OCI-LY7 (cell line): ENCODE data around the gene COG7. TPM values are rescaled to one million over a fixed set of nuclear protein-coding genes. Genes with fewer than 3 reads are reported as not detected.

Source experiments
- BruUV-seq: library from RNA; stranded (reverse); fragments of 400-500 nt; replicated peaks from 2 replicates; lab custom pipeline; 2021; lab: Mats Ljungman, UMichigan
- CTCF ChIA-PET: fragments of 300-600 bp; sonication (Branson Sonifier 250); formaldehyde crosslinking; loops from one replicate; lab custom pipeline; 2022; ENCODE audit warnings: antibody characterized with exemption; ENCODE audit not compliant: unreplicated experiment; lab: Charles Lee
- POLR2A ChIA-PET: fragments of 300-600 bp; sonication (Branson Sonifier 250); formaldehyde crosslinking; loops from one replicate; lab custom pipeline; 2022; ENCODE audit warnings: antibody characterized with exemption; lab: Charles Lee
- DNase-seq: peaks from one replicate; pipeline ENCODE4 v3.0.0-alpha.2; 2015; ENCODE audit warnings: low spot score
- H2AFZ ChIP-seq: fragments of 200-600 bp; sonication (generic), shearing (Covaris generic); 2 replicates; pipeline ENCODE4 v1.6.1; 2014; ENCODE audit warnings: mild to moderate bottlenecking, antibody characterized with exemption, low read length, moderate library complexity
- H3K27ac ChIP-seq: fragments of 200-600 bp; sonication (generic); 2 replicates; pipeline ENCODE4 v1.5.1; 2014; ENCODE audit warnings: mixed run types, low read depth, mild to moderate bottlenecking, moderate library complexity, low read length, inconsistent platforms; ENCODE audit not compliant: poor library complexity, severe bottlenecking
- H3K36me3 ChIP-seq: fragments of 200-600 bp; sonication (generic); 2 replicates; pipeline ENCODE4 v1.6.1; 2014; ENCODE audit warnings: mild to moderate bottlenecking, antibody characterized with exemption, low read length, moderate library complexity, mixed read lengths; ENCODE audit not compliant: insufficient read depth
- H3K4me1 ChIP-seq: fragments of 200-600 bp; sonication (generic); 2 replicates; pipeline ENCODE4 v1.5.1; 2014; ENCODE audit warnings: mild to moderate bottlenecking, low read length; ENCODE audit not compliant: insufficient read depth, poor library complexity, severe bottlenecking
- H3K4me2 ChIP-seq: fragments of 200-600 bp; sonication (generic); 2 replicates; pipeline ENCODE4 v1.6.1; 2014; ENCODE audit warnings: mild to moderate bottlenecking, low read length
- H3K4me3 ChIP-seq: fragments of 200-600 bp; sonication (generic); 2 replicates; pipeline ENCODE4 v1.5.1; 2014; ENCODE audit warnings: mild to moderate bottlenecking, low read depth, low read length; ENCODE audit not compliant: poor library complexity, severe bottlenecking
- H3K79me2 ChIP-seq: fragments of 200-600 bp; sonication (generic); 2 replicates; pipeline ENCODE4 v1.6.1; 2016; ENCODE audit warnings: low read depth, mild to moderate bottlenecking, low read length, moderate library complexity, mixed read lengths; ENCODE audit not compliant: insufficient read depth
- H3K9me2 ChIP-seq: fragments of 200-600 bp; sonication (generic); 2 replicates; pipeline ENCODE4 v1.6.1; 2016; ENCODE audit warnings: mild to moderate bottlenecking, low read length, mixed read lengths; ENCODE audit not compliant: insufficient read depth
- H3K9me3 ChIP-seq: fragments of 200-600 bp; sonication (generic); 2 replicates; pipeline ENCODE4 v1.6.1; 2014; ENCODE audit warnings: mild to moderate bottlenecking, mixed run types, low read length, mixed read lengths
- H4K20me1 ChIP-seq: fragments of 200-600 bp; sonication (generic); 2 replicates; pipeline ENCODE4 v1.6.1; 2014; ENCODE audit warnings: mild to moderate bottlenecking, antibody characterized with exemption, low read length, moderate library complexity, mixed read lengths; ENCODE audit not compliant: insufficient read depth
- CTCF ChIP-seq: fragments of 200-600 bp; sonication (generic); conservative IDR thresholded peaks from 2 replicates; pipeline ENCODE4 v1.5.1; 2014; ENCODE audit warnings: mild to moderate bottlenecking, antibody characterized with exemption, low read length, moderate library complexity, mixed read lengths
- EZH2phosphoT487 ChIP-seq: fragments of 200-600 bp; sonication (generic); IDR thresholded peaks from 2 replicates; pipeline ENCODE4 v1.6.1; 2018; ENCODE audit warnings: low read depth, borderline replicate concordance, mild to moderate bottlenecking, mixed run types, antibody characterized with exemption, low read length, moderate library complexity, mixed read lengths
- intact Hi-C: fragments of 100-400 bp; cut with micrococcal nuclease; formaldehyde crosslinking; loops from one replicate; pipeline ENCODE4 v1.10.0; 2022; ENCODE audit not compliant: unreplicated experiment
- total RNA-seq, 2 experiments: library from RNA; depleted of rRNA in 1 of 2; stranded (reverse); fragments of >200 nt in 1 of 2; shearing (Covaris generic) in 1 of 2; gene quantifications; 2 replicates each; pipeline ENCODE4 v1.2.3, GENCODE V29; 2014 to 2022

Gene COG7
- total RNA-seq, 2 experiments from 2014 or later = 11.4 to 21.0 TPM

GRCh38 chr16:23359092-23359760 lies 93.8 kb downstream of the COG7 start:
- Histone ChIP-seq H3K27ac (no peak overlapping the region), H3K4me2 (no peak overlapping the region), H2AFZ (no peak overlapping the region), H3K9me3 (no peaks in the 10 kb centered on the region), H3K36me3 (no peaks in the 10 kb centered on the region), H3K4me3 (no peak overlapping the region), H3K9me2 (no peaks in the 10 kb centered on the region), H3K4me1 (peaks cover 9% of the 10 kb centered on the region), H3K79me2 (no peaks in the 10 kb centered on the region), H4K20me1 (no peaks in the 10 kb centered on the region)
- ChIA-PET POLR2A (no interaction called here), CTCF (no interaction called here)
- BruUV-seq = no TSS peak
- DNase-seq = peak; percentile 16
- intact Hi-C loops = no loop called here
- TF ChIP-seq EZH2phosphoT487 (no peak), CTCF (no peak)

- H3K9me2 ChIP-seq = no peaks in the 10 kb centered on the region
- no peak overlapping the region for H3K27ac ChIP-seq
- ChIA-PET POLR2A (interaction anchor here (0.6 kb wide), 1 partner anchor 46 kb away, joined by 3 read pairs; no protein-coding TSS in a partner anchor), CTCF (no interaction called here)
- no peaks in the 10 kb centered on the region for H3K9me3 ChIP-seq
- H3K79me2 ChIP-seq = no peaks in the 10 kb centered on the region
- intact Hi-C loops = no loop called here
- H3K36me3 ChIP-seq = no peaks in the 10 kb centered on the region
- H2AFZ ChIP-seq = no peak overlapping the region
- no peak overlapping the region for H3K4me2 ChIP-seq
- no TSS peak for BruUV-seq
- peaks cover 9% of the 10 kb centered on the region for H3K4me1 ChIP-seq
- no peaks in the 10 kb centered on the region for H4K20me1 ChIP-seq
- no peak overlapping the region for H3K4me3 ChIP-seq
- DNase-seq = no peak
- TF ChIP-seq EZH2phosphoT487 = no peak
- TF ChIP-seq CTCF = no peak
Measured at GRCh38 chr16:23357761-23358290, 95.2 kb downstream of the COG7 start.

- Histone ChIP-seq H3K4me1 (peaks cover 9% of the 10 kb centered on the region), H3K4me3 (no peak overlapping the region), H2AFZ (no peak overlapping the region), H3K9me2 (no peaks in the 10 kb centered on the region), H3K9me3 (no peaks in the 10 kb centered on the region), H4K20me1 (no peaks in the 10 kb centered on the region), H3K27ac (no peak overlapping the region), H3K79me2 (no peaks in the 10 kb centered on the region), H3K4me2 (no peak overlapping the region), H3K36me3 (no peaks in the 10 kb centered on the region)
- no peak for TF ChIP-seq EZH2phosphoT487
- TF ChIP-seq CTCF = no peak
- intact Hi-C loops = no loop called here
- ChIA-PET CTCF (no interaction called here), POLR2A (no interaction called here)
- no peak for DNase-seq
- BruUV-seq = no TSS peak
Measured at GRCh38 chr16:23356941-23357340, 96.0 kb downstream of the COG7 start.
